Effector memory CD8-positive, alpha-beta T cell (primary cell): ENCODE results near the gene LY9.

ENCODE experiments used
- ATAC-seq: fragments of 150-1000 bp; cut with Tn5 transposase; replicated peaks from 2 replicates; pipeline ENCODE4 v1.10.0; 2021; ENCODE audit warnings: mild to moderate bottlenecking, moderate library complexity
- DNase-seq, 3 experiments: peaks; one replicate each; pipeline ENCODE4 v3.0.0; 2021
- H3K27ac Mint-ChIP-seq, 2 donors: one replicate each; pipeline ENCODE4 v1.8.0; 2022; ENCODE audit warnings: mild to moderate bottlenecking in 2 of 2, mixed read lengths in 2 of 2, moderate library complexity in 2 of 2
- H3K27me3 Mint-ChIP-seq, 2 donors: one replicate each; pipeline ENCODE4 v1.8.0; 2022; ENCODE audit warnings: mixed read lengths in 2 of 2
- H3K36me3 Mint-ChIP-seq: one replicate; pipeline ENCODE4 v1.8.0; 2022; ENCODE audit warnings: mild to moderate bottlenecking, moderate library complexity, mixed read lengths; ENCODE audit not compliant: insufficient read depth
- H3K4me1 Mint-ChIP-seq, 2 donors: one replicate each; pipeline ENCODE4 v1.8.0; 2022; ENCODE audit warnings: low read depth in 2 of 2, mixed read lengths in 2 of 2
- H3K4me3 Mint-ChIP-seq, 2 donors: one replicate each; pipeline ENCODE4 v1.8.0; 2022; ENCODE audit warnings: mild to moderate bottlenecking in 2 of 2, mixed read lengths in 2 of 2, moderate library complexity in 2 of 2
- H3K9me3 Mint-ChIP-seq, 2 donors: one replicate each; pipeline ENCODE4 v1.8.0; 2022; ENCODE audit warnings: mixed read lengths in 2 of 2

Gene LY9

GRCh38 chr1:160800142-160800541, 4.2 kb downstream of the LY9 start:
- DNase-seq (no peak), ATAC-seq (no peak)
- Mint-ChIP-seq H3K27ac (peak overlapping the region; percentile 96), H3K36me3 (peaks cover 62% of the 10 kb centered on the region), H3K4me1 (peaks cover 65 to 83% of the 10 kb centered on the region in 2 donors), H3K27me3 (no peaks in the 10 kb centered on the region), H3K4me3 (peak overlapping the region; percentile 94 to 95), H3K9me3 (no peaks in the 10 kb centered on the region)

- peak overlapping the region; percentile 94 to 95 for H3K4me3 Mint-ChIP-seq
- H3K27me3 Mint-ChIP-seq, result no peaks in the 10 kb centered on the region
- H3K4me1 Mint-ChIP-seq, result peaks cover 60 to 83% of the 10 kb centered on the region in 2 donors
- peaks cover 66% of the 10 kb centered on the region for H3K36me3 Mint-ChIP-seq
- ATAC-seq, result peak; percentile 50
- peak overlapping the region; percentile 96 for H3K27ac Mint-ChIP-seq
- no peak for DNase-seq
- no peaks in the 10 kb centered on the region for H3K9me3 Mint-ChIP-seq
These were observed 4.9 kb downstream of the LY9 start for GRCh38 chr1:160800645-160801408.

- Mint-ChIP-seq H3K4me3 (peak overlapping the region; percentile 94 to 95), H3K27ac (no peak overlapping the region), H3K27me3 (no peaks in the 10 kb centered on the region), H3K36me3 (peaks cover 71% of the 10 kb centered on the region), H3K4me1 (peaks cover 62 to 87% of the 10 kb centered on the region in 2 donors), H3K9me3 (peaks cover 1 to 4% of the 10 kb centered on the region in 2 donors)
- DNase-seq (no peak), ATAC-seq (no peak)
These were observed 6.0 kb downstream of the LY9 start for GRCh38 chr1:160801836-160802580.

- peaks cover 67% of the 10 kb centered on the region for H3K36me3 Mint-ChIP-seq
- ATAC-seq, result peak; percentile 73
These were observed 10.2 kb downstream of the LY9 start for GRCh38 chr1:160806109-160806665.

GRCh38 chr1:160806784-160807183, 10.8 kb downstream of the LY9 start:
- H3K27ac Mint-ChIP-seq, result peak overlapping the region; percentile 19 to 32

More at GRCh38 chr1:160806109-160806665, 10.2 kb downstream of the LY9 start:
- no peaks in the 10 kb centered on the region for H3K27me3 Mint-ChIP-seq
- peak overlapping the region; percentile 21 to 69 for H3K4me3 Mint-ChIP-seq
- peaks cover 3 to 8% of the 10 kb centered on the region in 2 donors for H3K9me3 Mint-ChIP-seq
- DNase-seq, result no peak
- peak overlapping the region; percentile 19 to 32 for H3K27ac Mint-ChIP-seq
- H3K4me1 Mint-ChIP-seq, result peaks cover 58 to 72% of the 10 kb centered on the region in 2 donors

GRCh38 chr1:160807247-160807646, 11.3 kb downstream of the LY9 start:
- ATAC-seq, result peak; percentile 63
- Mint-ChIP-seq H3K27ac (peak overlapping the region; percentile 19 to 32), H3K36me3 (peaks cover 72% of the 10 kb centered on the region)

More at GRCh38 chr1:160806784-160807183, 10.8 kb downstream of the LY9 start:
- DNase-seq (no peak), ATAC-seq (no peak)
- Mint-ChIP-seq H3K4me3 (peak overlapping the region; percentile 49 to 69), H3K36me3 (peaks cover 67% of the 10 kb centered on the region), H3K4me1 (peaks cover 60 to 72% of the 10 kb centered on the region in 2 donors), H3K27me3 (no peaks in the 10 kb centered on the region), H3K9me3 (peaks cover 3 to 8% of the 10 kb centered on the region in 2 donors)

GRCh38 chr1:160807738-160808137, 11.8 kb downstream of the LY9 start:
- DNase-seq (no peak), ATAC-seq (no peak)
- Mint-ChIP-seq H3K9me3 (peaks cover 3 to 8% of the 10 kb centered on the region in 2 donors), H3K27me3 (no peaks in the 10 kb centered on the region), H3K4me3 (peak overlapping the region; percentile 49 to 69), H3K27ac (peak overlapping the region; percentile 19 to 32), H3K4me1 (peaks cover 64 to 72% of the 10 kb centered on the region in 2 donors), H3K36me3 (peaks cover 73% of the 10 kb centered on the region)

More at GRCh38 chr1:160807247-160807646, 11.3 kb downstream of the LY9 start:
- H3K9me3 Mint-ChIP-seq, result peaks cover 3 to 8% of the 10 kb centered on the region in 2 donors
- peaks cover 64 to 75% of the 10 kb centered on the region in 2 donors for H3K4me1 Mint-ChIP-seq
- H3K4me3 Mint-ChIP-seq, result peak overlapping the region; percentile 49 to 69
- DNase-seq, result no peak
- no peaks in the 10 kb centered on the region for H3K27me3 Mint-ChIP-seq

GRCh38 chr1:160808289-160808688, 12.3 kb downstream of the LY9 start:
- Mint-ChIP-seq H3K4me3 (peak overlapping the region; percentile 9 to 12), H3K36me3 (peaks cover 69% of the 10 kb centered on the region), H3K9me3 (peaks cover 3 to 8% of the 10 kb centered on the region in 2 donors), H3K27ac (peak overlapping the region in 1 of 2 donors; percentile 6), H3K27me3 (no peaks in the 10 kb centered on the region), H3K4me1 (peaks cover 63 to 74% of the 10 kb centered on the region in 2 donors)
- no peak for ATAC-seq
- DNase-seq, result no peak

- H3K4me3 Mint-ChIP-seq, result no peak overlapping the region
- no peaks in the 10 kb centered on the region for H3K27me3 Mint-ChIP-seq
- DNase-seq (no peak), ATAC-seq (no peak)
- peak overlapping the region; percentile 15 to 58 for H3K27ac Mint-ChIP-seq
- peaks cover 61% of the 10 kb centered on the region in 2 donors for H3K4me1 Mint-ChIP-seq
- H3K36me3 Mint-ChIP-seq, result peaks cover 66% of the 10 kb centered on the region
- peaks cover 3 to 8% of the 10 kb centered on the region in 2 donors for H3K9me3 Mint-ChIP-seq
These were observed 14.5 kb downstream of the LY9 start for GRCh38 chr1:160810486-160810885.

GRCh38 chr1:160811147-160811546, 15.2 kb downstream of the LY9 start:
- peaks cover 67% of the 10 kb centered on the region for H3K36me3 Mint-ChIP-seq
- peaks cover 54 to 58% of the 10 kb centered on the region in 2 donors for H3K4me1 Mint-ChIP-seq
- H3K4me3 Mint-ChIP-seq, result no peak overlapping the region
- peaks cover 3 to 8% of the 10 kb centered on the region in 2 donors for H3K9me3 Mint-ChIP-seq
- no peak for ATAC-seq
- peak overlapping the region; percentile 15 to 73 for H3K27ac Mint-ChIP-seq
- H3K27me3 Mint-ChIP-seq, result no peaks in the 10 kb centered on the region
- no peak for DNase-seq

- DNase-seq (no peak), ATAC-seq (peak; percentile 82)
- Mint-ChIP-seq H3K9me3 (no peaks in the 10 kb centered on the region), H3K4me3 (no peak overlapping the region), H3K27ac (peak overlapping the region; percentile 70 to 91), H3K4me1 (peaks cover 38 to 42% of the 10 kb centered on the region in 2 donors), H3K36me3 (peaks cover 61% of the 10 kb centered on the region), H3K27me3 (no peaks in the 10 kb centered on the region)
These were observed 17.2 kb downstream of the LY9 start for GRCh38 chr1:160813215-160813614.

GRCh38 chr1:160814316-160814715, 18.3 kb downstream of the LY9 start:
- no peaks in the 10 kb centered on the region for H3K9me3 Mint-ChIP-seq
- no peaks in the 10 kb centered on the region for H3K27me3 Mint-ChIP-seq
- peaks cover 71% of the 10 kb centered on the region for H3K36me3 Mint-ChIP-seq
- ATAC-seq (no peak), DNase-seq (no peak)
- H3K27ac Mint-ChIP-seq, result peak overlapping the region; percentile 70 to 91
- peaks cover 39 to 41% of the 10 kb centered on the region in 2 donors for H3K4me1 Mint-ChIP-seq
- H3K4me3 Mint-ChIP-seq, result no peak overlapping the region

GRCh38 chr1:160814856-160815255, 18.9 kb downstream of the LY9 start:
- Mint-ChIP-seq H3K4me3 (no peak overlapping the region), H3K27me3 (no peaks in the 10 kb centered on the region), H3K4me1 (peaks cover 38 to 39% of the 10 kb centered on the region in 2 donors), H3K9me3 (no peaks in the 10 kb centered on the region), H3K36me3 (peaks cover 73% of the 10 kb centered on the region), H3K27ac (peak overlapping the region; percentile 53 to 60)
- DNase-seq, result no peak
- no peak for ATAC-seq
